K562 (cell line): ENCODE data around the gene KMT2D. TPM values are rescaled to one million over a fixed set of nuclear protein-coding genes. Genes with fewer than 3 reads are reported as not detected.

Experiments used
- CHAMP1 ChIP-seq: fragments of 450-650 bp; IDR thresholded peaks from 2 replicates; pipeline ENCODE4 v1.6.1; 2016; ENCODE audit warnings: mild to moderate bottlenecking
- GTF2F1 ChIP-seq: IDR thresholded peaks from 2 replicates; pipeline ENCODE4 v1.6.1; 2011; ENCODE audit warnings: low read depth, low read length, improper control_type of control experiment
- HNRNPLL ChIP-seq: fragments of 200-400 bp; formaldehyde crosslinking; IDR thresholded peaks from 2 replicates; pipeline ENCODE4 v1.6.1; 2017; ENCODE audit warnings: low read length, low read depth, mild to moderate bottlenecking; ENCODE audit not compliant: poor library complexity, severe bottlenecking
- KAT2B ChIP-seq: IDR thresholded peaks from one replicate; pipeline ENCODE4 v1.6.1; 2012; ENCODE audit warnings: low read depth, mild to moderate bottlenecking, control low read depth, inconsistent platforms, low read length, moderate library complexity
- L3MBTL2 ChIP-seq: fragments of 450-650 bp; IDR thresholded peaks from 2 replicates; pipeline ENCODE4 v1.6.1; 2016; ENCODE audit warnings: mild to moderate bottlenecking, moderate library complexity
- MCM2 ChIP-seq: fragments of 450-650 bp; IDR thresholded peaks from 2 replicates; pipeline ENCODE4 v1.6.1; 2017; ENCODE audit warnings: low read depth, mild to moderate bottlenecking
- RBM22 ChIP-seq: fragments of 200-400 bp; formaldehyde crosslinking; IDR thresholded peaks from 2 replicates; pipeline ENCODE4 v1.6.1; 2018; ENCODE audit warnings: low read length, low read depth; ENCODE audit not compliant: poor library complexity, severe bottlenecking
- SMARCA4 ChIP-seq: fragments of 450-650 bp; IDR thresholded peaks from 2 replicates; pipeline ENCODE4 v1.6.1; 2016
- SRSF3 ChIP-seq: fragments of 200-400 bp; formaldehyde crosslinking; IDR thresholded peaks from 2 replicates; pipeline ENCODE4 v1.6.1; 2016; ENCODE audit warnings: mild to moderate bottlenecking, low read length, moderate library complexity; ENCODE audit not compliant: insufficient read depth
- XRCC4 ChIP-seq: IDR thresholded peaks from one replicate; pipeline ENCODE4 v1.6.1; 2011; ENCODE audit not compliant: insufficient read depth, insufficient read length; ENCODE audit errors: extremely low read depth
- ZBTB5 ChIP-seq: fragments of 450-650 bp; IDR thresholded peaks from 2 replicates; pipeline ENCODE4 v1.6.1; 2017; ENCODE audit warnings: antibody characterized with exemption
- ZFX ChIP-seq: sonication (generic); formaldehyde crosslinking; IDR thresholded peaks from 2 replicates; pipeline ENCODE4 v1.8.0; 2022; ENCODE audit warnings: mild to moderate bottlenecking, missing genetic modification reagents, moderate library complexity
- ZNF121 ChIP-seq: sonication (generic); formaldehyde crosslinking; conservative IDR thresholded peaks from 2 replicates; pipeline ENCODE4 v1.8.0; 2022; ENCODE audit warnings: missing genetic modification reagents
- ZNF143 ChIP-seq: sonication (generic); formaldehyde crosslinking; IDR thresholded peaks from 2 replicates; pipeline ENCODE4 v1.9.0; 2022; ENCODE audit warnings: mild to moderate bottlenecking, missing genetic modification reagents
- ZNF609 ChIP-seq: sonication (generic); formaldehyde crosslinking; IDR thresholded peaks from 2 replicates; pipeline ENCODE4 v1.8.1; 2023; ENCODE audit warnings: missing genetic modification reagents, mild to moderate bottlenecking, borderline replicate concordance
- polyA plus RNA-seq, 8 experiments: library from polyadenylated mRNA; depleted of rRNA in 4 of 8; stranded (reverse) in 5 of 8; unstranded in 3 of 8; fragments of >200 nt; fragmentation: Nextera tagmentation in 2 of 8; fragmentation: Illumina TruSeq in 1 of 8; extraction: Ambion mirVana in 2 of 8; extraction: Trizol in 1 of 8; gene quantifications; 2 replicates each; pipeline versions ENCODE4 v1.2.1 to v1.2.3, GENCODE V29; 2011 to 2014; ENCODE audit warnings: inconsistent platforms in 1 of 8, missing spikeins in 1 of 8
- total RNA-seq, 7 experiments: library from RNA; depleted of rRNA in 6 of 7; stranded (reverse); fragments of >200 nt in 6 of 7; fragmentation: Illumina TruSeq in 2 of 7; extraction: Trizol in 2 of 7; gene quantifications; 2 replicates each; pipeline versions ENCODE4 v1.2.1 to v1.2.3, GENCODE V29; 2011 to 2021; ENCODE audit warnings: low replicate concordance in 1 of 7

The KMT2D gene
- total and polyA plus RNA-seq, 9 of the 15 experiments (the other 6 are each of a cell fraction or from before 2014, with no cell fraction given): 0.22 to 93.7 (median 13.7) TPM

- TF ChIP-seq CHAMP1 (no peak), ZFX (CRISPR knock-in tag) (peak; percentile 27; the same call in 1 of the 2 replicates), HNRNPLL (no peak), L3MBTL2 (peak; percentile 13; the same call in 1 of the 2 replicates), SMARCA4 (no peak), ZNF609 (CRISPR knock-in tag) (no peak), SRSF3 (no peak), ZNF121 (CRISPR knock-in tag) (no peak), MCM2 (no peak), XRCC4 (no peak), ZNF143 (CRISPR knock-in tag) (no peak), KAT2B (no peak), GTF2F1 (no peak), RBM22 (no peak), ZBTB5 (no peak)
Observed at GRCh38 chr12:49091056-49091835, 30.7 kb upstream of the KMT2D start (continued).
